ENCODE data around the gene STXBP5L.
"Not testable (repeated sequence)": the region's sequence is repeated elsewhere in the genome, so short reads cannot be mapped to it uniquely, and the experiment has no call there.

STXBP5L gene

DNA sequence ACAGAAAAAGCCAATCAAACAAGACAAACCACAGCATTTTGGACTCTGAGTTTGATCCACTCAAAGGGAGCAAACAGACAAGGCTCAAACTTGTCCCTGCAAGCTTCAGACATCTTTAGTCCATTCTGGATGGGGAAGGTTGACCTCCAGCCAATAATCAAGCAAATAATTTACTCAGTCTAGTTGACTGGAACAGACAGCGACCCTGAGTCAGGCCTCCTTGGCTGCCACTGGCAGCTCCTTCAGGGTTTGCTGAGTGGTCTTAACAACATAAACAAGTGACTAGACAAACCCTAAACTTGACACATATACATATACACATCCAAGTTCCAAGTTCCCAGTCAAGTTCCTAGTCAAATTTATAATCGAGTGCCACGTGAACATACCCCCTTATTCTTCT, 323.9 kb downstream of the STXBP5L start:
- H3K36me3 ChIP-seq (ENCODE audit: control insufficient read depth in 1 of 2, insufficient read depth in 2 of 2, low read length in 2 of 2) = no peaks in the 10 kb centered on the region
- no peaks in the 10 kb centered on the region for H3K4me1 ChIP-seq (ENCODE audit: control insufficient read depth in 1 of 2, insufficient read depth in 2 of 2, low read length in 2 of 2)
- no peak overlapping the region for H3K27ac ChIP-seq (ENCODE audit: low read length)
- no peaks in the 10 kb centered on the region for H3K27me3 ChIP-seq (ENCODE audit: low read depth, low read length)
- H3K9me3 ChIP-seq (ENCODE audit: control insufficient read depth in 1 of 2, low read length in 2 of 2) = no peaks in the 10 kb centered on the region
- no peak overlapping the region for H3K4me3 ChIP-seq (ENCODE audit: low read depth in 1 of 2, low read length in 2 of 2)

DNA sequence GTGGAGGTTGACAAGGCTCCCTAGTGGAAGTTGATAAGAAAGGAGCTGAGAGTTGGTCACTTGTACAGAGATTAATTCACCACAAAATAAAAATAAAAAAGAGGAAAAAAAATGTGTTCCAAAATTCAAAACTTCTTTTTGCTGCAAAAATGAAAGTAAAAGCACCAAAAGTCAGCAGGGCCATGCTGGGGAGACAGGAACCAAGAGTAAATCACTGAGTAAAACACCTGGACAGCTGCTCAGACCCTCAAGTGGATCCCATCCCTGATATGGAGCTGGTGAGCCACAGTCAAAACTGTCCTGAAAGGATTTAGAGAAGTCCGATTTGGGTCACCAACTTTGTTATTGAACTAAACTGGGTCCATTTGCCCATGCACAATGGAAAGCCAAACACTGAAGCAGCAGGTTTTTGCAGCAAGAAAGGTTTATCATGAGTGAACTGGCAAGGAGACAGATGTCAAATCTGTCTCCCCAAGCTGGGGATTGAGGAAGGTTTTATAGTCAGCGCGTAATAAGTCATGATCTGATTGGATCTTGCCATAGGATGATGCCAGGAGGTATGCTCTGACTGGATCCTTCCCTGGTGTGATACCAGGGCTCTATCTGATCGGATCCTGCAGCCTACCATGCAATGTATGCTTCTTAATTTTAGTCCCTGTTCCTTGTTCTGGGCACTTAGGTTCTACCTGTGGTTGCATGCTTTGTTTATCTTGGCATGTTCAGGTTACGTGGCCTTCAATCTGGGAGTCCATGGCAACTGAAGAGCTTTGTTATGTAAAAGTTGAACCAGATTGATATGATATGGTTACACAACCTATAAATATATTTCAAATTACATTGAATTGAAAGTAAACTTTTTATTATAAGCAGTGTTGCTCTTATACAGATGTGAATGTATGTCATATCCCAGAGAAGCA, 324.6 kb downstream of the STXBP5L start:
- Histone ChIP-seq H3K4me3 (ENCODE audit: low read depth in 1 of 2, low read length in 2 of 2) (no peak overlapping the region), H3K36me3 (ENCODE audit: control insufficient read depth in 1 of 2, insufficient read depth in 2 of 2, low read length in 2 of 2) (no peaks in the 10 kb centered on the region), H3K27me3 (ENCODE audit: low read depth, low read length) (no peaks in the 10 kb centered on the region), H3K27ac (ENCODE audit: low read length) (no peak overlapping the region), H3K4me1 (ENCODE audit: control insufficient read depth in 1 of 2, insufficient read depth in 2 of 2, low read length in 2 of 2) (no peaks in the 10 kb centered on the region), H3K9me3 (ENCODE audit: control insufficient read depth in 1 of 2, low read length in 2 of 2) (no peaks in the 10 kb centered on the region)

DNA sequence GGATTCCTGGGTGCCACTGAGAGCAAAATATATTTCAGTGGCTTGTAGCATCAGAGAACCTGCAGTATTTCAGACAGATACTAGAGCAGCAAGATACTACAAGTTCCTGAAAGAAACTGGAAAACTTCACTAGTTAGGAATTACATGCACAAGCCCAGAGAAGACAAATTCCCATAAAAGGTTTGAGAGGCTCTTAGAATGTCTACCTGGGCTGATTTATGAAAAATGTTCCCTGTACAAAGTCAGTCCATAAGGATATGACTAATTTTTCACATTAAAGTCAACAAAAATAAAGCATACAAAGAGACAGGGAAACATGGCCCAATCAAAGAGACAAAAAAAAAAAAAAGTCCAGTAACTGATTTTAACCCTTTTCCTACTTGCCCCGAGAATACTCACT, 335.2 kb downstream of the STXBP5L start:
- no peaks in the 10 kb centered on the region for H3K36me3 ChIP-seq (ENCODE audit: control insufficient read depth in 1 of 2, insufficient read depth in 2 of 2, low read length in 2 of 2)
- H3K27me3 ChIP-seq (ENCODE audit: low read depth, low read length) = no peaks in the 10 kb centered on the region
- no peak overlapping the region for H3K27ac ChIP-seq (ENCODE audit: low read length)
- H3K9me3 ChIP-seq (ENCODE audit: control insufficient read depth in 1 of 2, low read length in 2 of 2) = peaks cover 0 to 10% of the 10 kb centered on the region in 2 donors
- no peak overlapping the region for H3K4me3 ChIP-seq (ENCODE audit: low read depth in 1 of 2, low read length in 2 of 2)
- H3K4me1 ChIP-seq (ENCODE audit: control insufficient read depth in 1 of 2, insufficient read depth in 2 of 2, low read length in 2 of 2) = no peaks in the 10 kb centered on the region

DNA sequence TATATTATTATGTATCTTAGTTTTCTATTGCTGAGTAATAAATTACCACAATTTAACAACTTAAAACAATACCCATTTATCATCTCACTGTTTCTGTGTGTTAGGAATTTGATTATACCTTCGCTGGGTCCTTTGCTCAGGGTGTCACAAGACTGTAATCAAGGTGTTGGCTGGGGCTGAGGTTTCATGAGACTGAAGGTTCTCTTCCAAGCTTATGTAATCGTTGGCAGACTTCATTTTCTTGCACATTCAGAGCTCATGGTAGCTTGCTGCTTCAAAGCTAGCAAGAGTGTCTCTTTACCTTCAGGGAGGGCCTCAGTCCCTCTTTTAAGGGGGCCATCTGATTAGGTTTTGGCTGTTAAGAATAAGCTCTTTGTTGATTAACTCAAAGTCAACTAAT, 344.7 kb downstream of the STXBP5L start:
- no peaks in the 10 kb centered on the region for H3K27me3 ChIP-seq (ENCODE audit: low read depth, low read length)
- H3K4me1 ChIP-seq (ENCODE audit: control insufficient read depth in 1 of 2, insufficient read depth in 2 of 2, low read length in 2 of 2) = no peaks in the 10 kb centered on the region
- no peak overlapping the region for H3K27ac ChIP-seq (ENCODE audit: low read length)
- no peak overlapping the region for H3K4me3 ChIP-seq (ENCODE audit: low read depth in 1 of 2, low read length in 2 of 2)
- no peaks in the 10 kb centered on the region for H3K36me3 ChIP-seq (ENCODE audit: control insufficient read depth in 1 of 2, insufficient read depth in 2 of 2, low read length in 2 of 2)
- H3K9me3 ChIP-seq (ENCODE audit: control insufficient read depth in 1 of 2, low read length in 2 of 2) = peaks cover 0 to 3% of the 10 kb centered on the region in 2 donors

DNA sequence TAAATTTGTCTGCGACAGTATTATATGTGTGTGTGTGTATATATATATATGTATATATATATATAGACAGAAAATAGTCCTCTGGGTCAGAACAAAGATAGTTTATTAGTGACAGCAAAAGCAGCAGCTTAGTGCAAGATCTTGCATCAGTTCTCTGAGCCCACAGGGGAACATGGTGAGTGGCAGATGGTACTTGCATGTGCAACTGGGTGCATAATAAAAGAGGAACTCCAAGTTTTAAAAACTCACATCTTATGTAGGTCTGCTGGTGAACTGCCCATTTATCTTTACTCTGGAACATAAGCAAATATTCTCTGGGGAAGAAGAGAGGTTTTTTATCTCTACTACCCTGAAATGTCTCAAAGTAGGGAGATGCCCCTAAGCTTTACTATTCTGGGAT, 361.4 kb downstream of the STXBP5L start:
- no peak overlapping the region for H3K4me3 ChIP-seq (ENCODE audit: low read depth in 1 of 2, low read length in 2 of 2)
- H3K9me3 ChIP-seq (ENCODE audit: control insufficient read depth in 1 of 2, low read length in 2 of 2) = peaks cover 0 to 15% of the 10 kb centered on the region in 2 donors
- H3K4me1 ChIP-seq (ENCODE audit: control insufficient read depth in 1 of 2, insufficient read depth in 2 of 2, low read length in 2 of 2) = no peaks in the 10 kb centered on the region
- no peaks in the 10 kb centered on the region for H3K27me3 ChIP-seq (ENCODE audit: low read depth, low read length)
- no peak overlapping the region for H3K27ac ChIP-seq (ENCODE audit: low read length)
- no peaks in the 10 kb centered on the region for H3K36me3 ChIP-seq (ENCODE audit: control insufficient read depth in 1 of 2, insufficient read depth in 2 of 2, low read length in 2 of 2)

DNA sequence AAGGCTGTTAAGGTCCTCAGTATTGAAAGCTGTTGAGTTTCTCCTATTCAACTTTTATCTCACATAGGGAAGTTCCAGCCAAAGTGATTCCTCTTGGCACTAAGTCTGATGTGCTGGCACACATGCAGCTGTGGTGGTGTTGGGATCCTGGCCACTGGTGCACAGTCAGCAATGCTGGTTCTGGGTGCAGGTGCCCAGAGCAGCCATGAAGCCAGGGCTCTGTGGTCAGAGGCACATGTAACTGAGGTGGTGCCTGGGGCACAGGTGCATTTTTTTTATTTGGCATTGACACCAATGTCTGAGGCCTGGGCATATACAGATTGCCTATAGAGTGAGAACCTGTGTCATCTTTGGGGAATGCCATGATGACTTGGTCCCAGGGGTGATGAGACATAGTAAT, 366.4 kb downstream of the STXBP5L start:
- H3K4me3 ChIP-seq (ENCODE audit: low read depth in 1 of 2, low read length in 2 of 2) = no peak overlapping the region
- peaks cover 0 to 20% of the 10 kb centered on the region in 2 donors for H3K9me3 ChIP-seq (ENCODE audit: control insufficient read depth in 1 of 2, low read length in 2 of 2)
- H3K27me3 ChIP-seq (ENCODE audit: low read depth, low read length) = no peaks in the 10 kb centered on the region
- H3K27ac ChIP-seq (ENCODE audit: low read length) = no peak overlapping the region
- H3K36me3 ChIP-seq (ENCODE audit: control insufficient read depth in 1 of 2, insufficient read depth in 2 of 2, low read length in 2 of 2) = no peaks in the 10 kb centered on the region
- H3K4me1 ChIP-seq (ENCODE audit: control insufficient read depth in 1 of 2, insufficient read depth in 2 of 2, low read length in 2 of 2) = no peaks in the 10 kb centered on the region

DNA sequence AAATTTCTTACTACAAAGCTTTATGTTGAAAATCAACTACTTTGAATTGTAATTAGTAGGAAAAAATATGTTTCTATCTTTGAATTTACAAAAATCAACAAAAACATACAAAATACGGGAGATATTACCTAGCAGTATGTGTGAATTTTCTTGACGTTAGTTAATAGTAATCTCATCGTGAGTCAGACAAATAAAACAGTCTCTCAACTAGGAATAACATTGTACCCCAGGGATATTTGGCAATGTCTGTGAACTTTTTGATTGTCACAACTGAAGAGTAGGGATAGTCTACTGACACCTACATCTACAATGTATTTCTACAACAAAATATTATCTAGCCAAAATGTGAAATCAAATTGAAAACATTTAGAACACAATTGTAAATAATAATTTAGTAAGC, 387.4 kb downstream of the STXBP5L start:
- H3K9me3 ChIP-seq (ENCODE audit: control insufficient read depth in 1 of 2, low read length in 2 of 2) = peaks cover 0 to 6% of the 10 kb centered on the region in 2 donors
- H3K36me3 ChIP-seq (ENCODE audit: control insufficient read depth in 1 of 2, insufficient read depth in 2 of 2, low read length in 2 of 2) = no peaks in the 10 kb centered on the region
- no peaks in the 10 kb centered on the region for H3K27me3 ChIP-seq (ENCODE audit: low read depth, low read length)

DNA sequence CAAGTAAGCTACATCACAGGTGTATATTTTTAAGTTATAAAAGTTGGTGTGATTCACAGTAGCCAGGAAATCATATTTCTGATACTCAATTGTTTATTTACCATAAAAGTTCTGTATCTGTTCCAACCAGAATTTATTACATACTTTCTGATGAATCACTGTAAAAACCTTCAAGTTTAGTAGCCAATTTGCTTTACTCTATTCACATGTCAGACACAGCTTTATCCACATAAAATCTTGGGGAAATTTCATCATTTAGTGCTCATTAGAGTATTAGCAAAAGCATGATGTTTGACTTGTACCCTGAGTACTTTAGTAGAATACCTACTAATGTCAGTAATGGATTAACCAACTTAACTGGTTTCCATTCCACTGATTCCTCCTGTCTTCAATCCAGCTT, 388.0 kb downstream of the STXBP5L start:
- H3K4me3 ChIP-seq (ENCODE audit: low read depth in 1 of 2, low read length in 2 of 2) = no peak overlapping the region
- no peak overlapping the region for H3K27ac ChIP-seq (ENCODE audit: low read length)
- H3K4me1 ChIP-seq (ENCODE audit: control insufficient read depth in 1 of 2, insufficient read depth in 2 of 2, low read length in 2 of 2) = no peaks in the 10 kb centered on the region
- H3K27me3 ChIP-seq (ENCODE audit: low read depth, low read length) = no peaks in the 10 kb centered on the region
- no peaks in the 10 kb centered on the region for H3K36me3 ChIP-seq (ENCODE audit: control insufficient read depth in 1 of 2, insufficient read depth in 2 of 2, low read length in 2 of 2)
- peaks cover 0 to 6% of the 10 kb centered on the region in 2 donors for H3K9me3 ChIP-seq (ENCODE audit: control insufficient read depth in 1 of 2, low read length in 2 of 2)

More for the DNA sequence above, 387.4 kb downstream of the STXBP5L start:
- H3K27ac ChIP-seq (ENCODE audit: low read length) = no peak overlapping the region
- no peak overlapping the region for H3K4me3 ChIP-seq (ENCODE audit: low read depth in 1 of 2, low read length in 2 of 2)
- no peaks in the 10 kb centered on the region for H3K4me1 ChIP-seq (ENCODE audit: control insufficient read depth in 1 of 2, insufficient read depth in 2 of 2, low read length in 2 of 2)

DNA sequence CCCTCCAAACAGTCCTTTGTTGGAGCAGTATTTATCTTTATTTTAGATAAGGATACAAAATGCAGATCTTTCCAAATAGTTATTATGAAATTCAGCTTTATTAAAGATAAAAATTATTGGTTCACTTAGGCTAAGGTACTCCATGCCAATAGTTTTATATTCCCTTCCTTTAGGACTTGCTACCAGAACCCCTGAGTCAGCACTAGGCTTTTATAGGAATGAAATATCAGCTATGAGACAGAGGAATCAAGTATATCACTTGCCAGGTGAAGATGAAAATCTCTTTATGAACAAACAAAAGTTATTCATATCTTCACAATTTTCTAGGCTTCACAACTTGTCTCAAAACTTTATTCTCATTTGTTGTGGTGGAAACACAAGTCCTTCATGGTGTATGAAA, 416.3 kb downstream of the STXBP5L start:
- Histone ChIP-seq H3K27me3 (ENCODE audit: low read depth, low read length) (no peaks in the 10 kb centered on the region), H3K36me3 (ENCODE audit: control insufficient read depth in 1 of 2, insufficient read depth in 2 of 2, low read length in 2 of 2) (no peaks in the 10 kb centered on the region), H3K27ac (ENCODE audit: low read length) (no peak overlapping the region), H3K4me3 (ENCODE audit: low read depth in 1 of 2, low read length in 2 of 2) (no peak overlapping the region), H3K4me1 (ENCODE audit: control insufficient read depth in 1 of 2, insufficient read depth in 2 of 2, low read length in 2 of 2) (no peaks in the 10 kb centered on the region), H3K9me3 (ENCODE audit: control insufficient read depth in 1 of 2, low read length in 2 of 2) (peaks cover 0 to 2% of the 10 kb centered on the region in 2 donors)

DNA sequence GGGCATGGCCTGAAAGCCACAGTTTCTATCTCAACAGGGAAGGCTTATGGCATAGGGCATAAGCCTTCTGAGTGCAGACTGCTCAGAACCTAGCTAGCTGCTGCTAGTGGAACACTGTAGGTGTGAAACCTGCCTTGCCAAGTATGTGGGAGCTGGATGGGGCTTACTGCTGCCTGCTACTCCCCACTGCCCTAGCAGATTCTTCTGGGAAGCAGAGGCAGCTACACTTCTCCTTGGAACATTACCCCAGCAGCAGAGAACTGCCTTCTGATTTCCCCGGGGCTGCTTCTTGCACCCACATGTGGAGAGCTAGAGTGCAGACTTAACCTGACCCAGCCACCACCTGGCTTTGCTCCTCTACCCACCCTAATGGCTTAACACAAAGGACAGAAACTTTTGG, 422.1 kb downstream of the STXBP5L start:
- Histone ChIP-seq H3K4me3 (ENCODE audit: low read depth in 1 of 2, low read length in 2 of 2) (no peak overlapping the region), H3K9me3 (ENCODE audit: control insufficient read depth in 1 of 2, low read length in 2 of 2) (no peaks in the 10 kb centered on the region), H3K27ac (ENCODE audit: low read length) (no peak overlapping the region), H3K36me3 (ENCODE audit: control insufficient read depth in 1 of 2, insufficient read depth in 2 of 2, low read length in 2 of 2) (no peaks in the 10 kb centered on the region), H3K4me1 (ENCODE audit: control insufficient read depth in 1 of 2, insufficient read depth in 2 of 2, low read length in 2 of 2) (no peaks in the 10 kb centered on the region), H3K27me3 (ENCODE audit: low read depth, low read length) (no peaks in the 10 kb centered on the region)

DNA sequence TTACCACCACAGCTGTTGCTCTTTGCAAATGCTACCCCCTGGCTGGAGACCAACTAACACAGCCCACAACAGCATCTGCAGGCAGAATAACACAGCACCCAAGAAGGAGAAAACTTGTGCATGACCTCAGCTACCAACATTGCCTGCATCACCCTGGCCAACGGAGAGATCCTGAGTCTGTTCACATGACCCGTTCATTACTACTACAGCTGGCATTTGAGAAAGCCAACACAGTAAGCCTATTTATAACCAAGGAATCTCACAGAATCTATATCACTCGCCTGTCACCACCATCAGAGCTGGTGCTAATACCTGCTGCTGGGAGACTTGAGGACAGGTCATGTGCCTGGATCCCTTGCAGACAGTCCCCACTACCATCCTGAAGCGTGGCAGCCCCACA, 422.6 kb downstream of the STXBP5L start:
- Histone ChIP-seq H3K27me3 (ENCODE audit: low read depth, low read length) (no peaks in the 10 kb centered on the region), H3K36me3 (ENCODE audit: control insufficient read depth in 1 of 2, insufficient read depth in 2 of 2, low read length in 2 of 2) (no peaks in the 10 kb centered on the region), H3K27ac (ENCODE audit: low read length) (no peak overlapping the region)

DNA sequence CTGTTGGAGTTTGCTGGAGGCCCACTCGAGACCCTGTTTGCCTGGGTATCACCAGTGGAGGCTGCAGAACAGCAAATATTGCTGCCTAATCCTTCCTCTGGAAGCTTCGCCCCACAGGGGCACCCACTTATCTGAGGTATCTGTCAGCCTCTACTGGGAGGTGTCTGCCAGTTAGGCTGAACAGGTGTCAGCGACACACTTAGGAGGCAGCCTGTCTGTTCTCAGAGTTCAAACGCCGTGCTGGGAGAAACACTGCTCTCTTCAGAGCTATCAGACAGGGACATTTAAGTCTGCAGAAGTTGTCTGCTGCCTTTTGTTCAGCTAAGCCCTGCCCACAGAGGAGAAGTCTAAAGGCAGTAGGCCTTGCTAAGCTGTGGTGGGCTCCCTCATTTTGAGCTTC, 448.0 kb downstream of the STXBP5L start:
- H3K36me3 ChIP-seq (ENCODE audit: control insufficient read depth in 1 of 2, insufficient read depth in 2 of 2, low read length in 2 of 2); H3K4me1 ChIP-seq (ENCODE audit: control insufficient read depth in 1 of 2, insufficient read depth in 2 of 2, low read length in 2 of 2); H3K27ac ChIP-seq (ENCODE audit: low read length); H3K9me3 ChIP-seq (ENCODE audit: control insufficient read depth in 1 of 2, low read length in 2 of 2); H3K4me3 ChIP-seq (ENCODE audit: low read depth in 1 of 2, low read length in 2 of 2); H3K27me3 ChIP-seq (ENCODE audit: low read depth, low read length): not testable (repeated sequence)

More for the DNA sequence above, 422.6 kb downstream of the STXBP5L start:
- Histone ChIP-seq H3K4me3 (ENCODE audit: low read depth in 1 of 2, low read length in 2 of 2) (no peak overlapping the region), H3K9me3 (ENCODE audit: control insufficient read depth in 1 of 2, low read length in 2 of 2) (no peaks in the 10 kb centered on the region), H3K4me1 (ENCODE audit: control insufficient read depth in 1 of 2, insufficient read depth in 2 of 2, low read length in 2 of 2) (no peaks in the 10 kb centered on the region)
